Esophagus muscularis mucosa (tissue), 4 donors: ENCODE measurements around the gene SCO1. TPM values are rescaled to one million over a fixed set of nuclear protein-coding genes. Genes with fewer than 3 reads are reported as not detected.

Experiments
- DNase-seq: peaks from one replicate; pipeline ENCODE4 v3.0.0-alpha.2; 2017; ENCODE audit errors: extremely low spot score
- H3K27ac ChIP-seq, 4 donors: fragments of 200-600 bp; sonication (generic); replicated peaks in 1 of 4; 1 replicate in 3 of 4; 2 replicates in 1 of 4; pipeline ENCODE4 v1.5.1; 2016 to 2019; ENCODE audit warnings: mild to moderate bottlenecking in 1 of 4
- H3K27me3 ChIP-seq, 4 donors: fragments of 200-600 bp; sonication (generic); one replicate each; pipeline versions ENCODE4 v1.5.1 to v1.6.0; 2016 to 2019
- H3K36me3 ChIP-seq, 4 donors: fragments of 200-600 bp; sonication (generic); one replicate each; pipeline ENCODE4 v1.5.1; 2016 to 2019
- H3K4me1 ChIP-seq, 4 donors: fragments of 200-600 bp; sonication (generic); one replicate each; pipeline ENCODE4 v1.5.1; 2016 to 2019
- H3K4me3 ChIP-seq, 4 donors: fragments of 200-600 bp; sonication (generic); 1 replicate in 2 of 4; 2 replicates in 2 of 4; pipeline ENCODE4 v1.5.1; 2016 to 2019; ENCODE audit warnings: mild to moderate bottlenecking in 4 of 4, moderate library complexity in 1 of 4
- H3K9me3 ChIP-seq, 4 donors: fragments of 200-600 bp; sonication (generic); 1 replicate in 3 of 4; 2 replicates in 1 of 4; pipeline ENCODE4 v1.5.1; 2016 to 2019
- EP300 ChIP-seq: sonication (generic); formaldehyde crosslinking; IDR thresholded peaks from one replicate; pipeline ENCODE4 v1.6.1; 2017; ENCODE audit warnings: antibody characterized with exemption
- POLR2A ChIP-seq: fragments of 450-650 bp; IDR thresholded peaks from one replicate; pipeline ENCODE4 v1.6.1; 2017; ENCODE audit warnings: antibody characterized with exemption, moderate library complexity, mild to moderate bottlenecking, low read depth
- POLR2AphosphoS5 ChIP-seq, 2 donors: sonication (generic); formaldehyde crosslinking; IDR thresholded peaks; one replicate each; pipeline ENCODE4 v1.6.1; 2017; ENCODE audit warnings: antibody characterized with exemption in 2 of 2
- WGBS: methylation state at CpG from one replicate; pipeline ENCODE4 v1.1.5; 2018; 5-methylcytosine and 5-hydroxymethylcytosine counted together
- intact Hi-C: fragments of 100-400 bp; cut with DNase I; formaldehyde crosslinking; loops from one replicate; pipeline ENCODE4 v1.15.1; 2023
- total RNA-seq, 4 donors: library from RNA; depleted of rRNA; stranded (reverse); fragments of >200 nt; gene quantifications; one replicate each; pipeline versions ENCODE4 v1.1.0 to v1.2.1, GENCODE V29; 2016
- TF ChIP-seq, protein P1 (sequence below), 3 experiments: fragments of 200-600 bp in 2 of 3; fragments of 450-650 bp in 1 of 3; sonication (generic) in 2 of 3; IDR thresholded peaks; one replicate each; pipeline ENCODE4 v1.5.1; 2017 to 2019; ENCODE audit warnings: antibody characterized with exemption in 3 of 3, mild to moderate bottlenecking in 2 of 3, moderate library complexity in 1 of 3

The SCO1 gene
- total RNA-seq, 4 donors from 2014 or later = 16.7 to 23.1 (median 18.6) TPM

DNA sequence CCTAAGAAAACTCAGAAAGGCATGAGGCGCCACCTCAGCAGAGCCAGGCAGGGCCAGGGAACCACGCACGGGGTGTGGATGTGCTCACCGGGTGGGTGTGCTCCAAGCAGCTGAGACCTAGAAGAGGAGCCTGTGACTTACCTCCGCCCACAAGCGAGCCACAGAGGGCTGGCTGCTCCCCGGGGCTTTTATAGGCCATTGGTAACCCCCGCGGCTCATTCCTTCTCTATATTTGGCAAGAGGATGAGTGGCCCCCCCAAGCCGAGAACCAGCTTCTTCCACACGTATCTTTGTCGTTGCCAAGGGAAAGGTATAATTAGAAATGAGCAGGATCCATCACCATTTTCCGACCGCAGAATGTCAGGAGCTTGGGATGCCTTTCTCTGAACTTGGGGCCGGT is 40.2 kb downstream of the SCO1 start, which contains the start of gene MYH3:
Gene MYH3, minus strand, starts transcription at position 162 of the 400 bp plus-strand sequence. CDS start 2,245 bp downstream, outside the sequence.
- 85% methylated on average over 8 of the region's 15 CpGs for WGBS
- DNase-seq = no peak
- TF ChIP-seq EP300 (no peak), POLR2A (no peak), POLR2AphosphoS5 (IDR thresholded peaks at IDR 0.05) (no peak)
- TF ChIP-seq, protein P1, sequence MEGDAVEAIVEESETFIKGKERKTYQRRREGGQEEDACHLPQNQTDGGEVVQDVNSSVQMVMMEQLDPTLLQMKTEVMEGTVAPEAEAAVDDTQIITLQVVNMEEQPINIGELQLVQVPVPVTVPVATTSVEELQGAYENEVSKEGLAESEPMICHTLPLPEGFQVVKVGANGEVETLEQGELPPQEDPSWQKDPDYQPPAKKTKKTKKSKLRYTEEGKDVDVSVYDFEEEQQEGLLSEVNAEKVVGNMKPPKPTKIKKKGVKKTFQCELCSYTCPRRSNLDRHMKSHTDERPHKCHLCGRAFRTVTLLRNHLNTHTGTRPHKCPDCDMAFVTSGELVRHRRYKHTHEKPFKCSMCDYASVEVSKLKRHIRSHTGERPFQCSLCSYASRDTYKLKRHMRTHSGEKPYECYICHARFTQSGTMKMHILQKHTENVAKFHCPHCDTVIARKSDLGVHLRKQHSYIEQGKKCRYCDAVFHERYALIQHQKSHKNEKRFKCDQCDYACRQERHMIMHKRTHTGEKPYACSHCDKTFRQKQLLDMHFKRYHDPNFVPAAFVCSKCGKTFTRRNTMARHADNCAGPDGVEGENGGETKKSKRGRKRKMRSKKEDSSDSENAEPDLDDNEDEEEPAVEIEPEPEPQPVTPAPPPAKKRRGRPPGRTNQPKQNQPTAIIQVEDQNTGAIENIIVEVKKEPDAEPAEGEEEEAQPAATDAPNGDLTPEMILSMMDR (IDR thresholded peaks at IDR 0.05) = no peak

DNA sequence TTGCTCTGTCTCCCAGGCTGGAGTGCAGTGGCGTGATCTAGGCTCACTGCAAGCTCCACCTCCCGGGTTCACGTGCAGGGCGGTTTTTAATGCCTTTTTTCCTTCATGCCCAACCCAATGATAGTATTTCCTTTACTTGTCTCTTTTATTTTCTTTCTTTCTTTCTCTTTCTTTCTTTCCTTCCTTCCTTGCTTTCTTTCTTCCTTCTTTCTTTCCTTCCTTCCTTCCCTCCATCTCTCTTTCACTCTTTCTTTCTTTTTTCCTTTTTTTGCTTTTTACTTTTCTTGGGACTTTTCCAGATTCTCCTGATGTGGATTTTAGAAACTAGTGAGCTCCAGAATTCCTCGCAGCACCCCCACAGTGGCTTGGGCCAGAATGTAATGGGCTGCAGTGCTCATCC is 43.3 kb downstream of the SCO1 start:
- Histone ChIP-seq H3K36me3 (peaks cover 0 to 9% (median 3%) of the 10 kb centered on the region in 4 donors), H3K4me3 (no peak overlapping the region), H3K9me3 (no peaks in the 10 kb centered on the region), H3K27me3 (no peaks in the 10 kb centered on the region), H3K4me1 (no peaks in the 10 kb centered on the region), H3K27ac (no peak overlapping the region)
- intact Hi-C loops = no loop called here
- 83% methylated on average over 5 of the region's 5 CpGs for WGBS
- no peak for DNase-seq
- no peak for TF ChIP-seq POLR2A
- no peak for TF ChIP-seq POLR2AphosphoS5 (IDR thresholded peaks at IDR 0.05)
- TF ChIP-seq, protein P1 (IDR thresholded peaks at IDR 0.05) = no peak
- TF ChIP-seq EP300 = no peak

More for the DNA sequence above, 40.2 kb downstream of the SCO1 start, which contains the start of gene MYH3:
- intact Hi-C loops = no loop called here
- Histone ChIP-seq H3K9me3 (no peaks in the 10 kb centered on the region), H3K36me3 (peaks cover 0 to 24% (median 6%) of the 10 kb centered on the region in 4 donors), H3K27ac (no peak within 1 kb of the TSS), H3K4me1 (no peaks in the 10 kb centered on the region), H3K4me3 (no peak within 1 kb of the TSS), H3K27me3 (no peaks in the 10 kb centered on the region)

DNA sequence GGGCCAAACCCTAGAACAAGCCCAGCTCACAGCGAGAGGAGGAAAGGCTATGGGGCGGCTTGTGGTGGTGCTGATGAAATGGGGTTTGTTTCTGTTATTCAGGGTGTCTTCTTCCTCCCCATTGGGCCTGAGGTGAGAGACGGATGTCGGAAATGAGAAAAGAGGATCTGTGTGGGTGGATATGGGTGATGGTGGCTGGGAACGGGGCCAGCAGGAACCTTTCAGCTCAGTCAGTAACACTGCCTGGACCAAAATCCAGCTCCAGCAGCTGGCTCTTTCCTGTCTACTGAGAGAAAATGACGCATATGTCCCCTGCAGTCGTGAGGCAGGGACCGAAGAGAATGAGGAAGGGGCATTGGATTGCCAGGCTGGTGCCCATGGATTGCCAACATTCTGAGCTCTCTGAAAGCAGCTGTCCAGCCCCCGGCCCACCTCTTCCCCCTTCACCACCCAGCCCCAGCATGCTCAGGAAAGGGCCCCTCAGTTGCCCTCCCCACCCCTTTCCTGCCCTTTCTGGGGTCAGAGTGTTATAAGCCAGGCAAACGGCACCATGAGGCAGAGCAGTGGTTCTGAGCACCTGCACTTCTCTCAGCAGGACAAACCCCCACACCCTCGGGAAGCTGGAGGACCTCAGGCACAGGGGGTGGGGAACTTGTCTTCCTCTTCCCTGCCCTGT is 44.2 kb downstream of the SCO1 start:
- Histone ChIP-seq H3K27me3 (no peaks in the 10 kb centered on the region), H3K4me1 (no peaks in the 10 kb centered on the region), H3K4me3 (no peak overlapping the region), H3K27ac (no peak overlapping the region), H3K9me3 (no peaks in the 10 kb centered on the region), H3K36me3 (peaks cover 0 to 6% (median 0%) of the 10 kb centered on the region in 4 donors)
- intact Hi-C loops = no loop called here
- 55% methylated on average over 11 of the region's 11 CpGs for WGBS
- TF ChIP-seq POLR2A (no peak), EP300 (no peak), POLR2AphosphoS5 (IDR thresholded peaks at IDR 0.05) (no peak)
- TF ChIP-seq, protein P1 (IDR thresholded peaks at IDR 0.05) = no peak
- no peak for DNase-seq

DNA sequence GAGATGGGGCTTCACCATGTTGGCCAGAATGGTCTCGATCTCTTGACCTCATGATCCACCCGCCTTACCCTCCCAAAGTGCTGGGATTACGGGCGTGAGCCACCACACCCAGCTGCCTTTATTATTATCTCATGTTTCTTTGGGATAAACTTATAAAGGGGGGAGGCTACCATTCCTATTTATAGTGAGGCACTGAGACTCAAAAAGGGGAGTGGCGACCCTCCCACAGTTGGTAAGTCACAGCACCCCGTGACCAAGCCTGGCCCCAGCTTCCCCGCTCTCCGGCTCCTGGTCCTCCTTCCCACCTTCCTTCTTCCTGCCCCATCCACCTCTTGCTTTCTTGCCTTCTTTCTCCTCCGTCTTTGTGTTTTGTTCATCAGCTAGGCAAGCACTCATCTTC is 45.4 kb downstream of the SCO1 start:
- Histone ChIP-seq H3K4me1 (no peaks in the 10 kb centered on the region), H3K36me3 (peaks cover 0 to 9% (median 0%) of the 10 kb centered on the region in 4 donors), H3K4me3 (no peak overlapping the region), H3K27ac (no peak overlapping the region), H3K27me3 (no peaks in the 10 kb centered on the region), H3K9me3 (no peaks in the 10 kb centered on the region)
- DNase-seq = no peak
- WGBS = 83% methylated on average over 9 of the region's 9 CpGs
- intact Hi-C loops = no loop called here
- TF ChIP-seq, protein P1 (IDR thresholded peaks at IDR 0.05) = no peak
- no peak for TF ChIP-seq POLR2AphosphoS5 (IDR thresholded peaks at IDR 0.05)
- TF ChIP-seq POLR2A = no peak
- TF ChIP-seq EP300 = no peak
